Esophagus muscularis mucosa (tissue), 4 donors: Measurements from ENCODE around the gene ITIH1. TPM values are rescaled to one million over a fixed set of nuclear protein-coding genes. Genes with fewer than 3 reads are reported as not detected.

Experiments
- DNase-seq: peaks from one replicate; pipeline ENCODE4 v3.0.0-alpha.2; 2017; ENCODE audit errors: extremely low spot score
- H3K27ac ChIP-seq, 4 donors: fragments of 200-600 bp; sonication (generic); replicated peaks in 1 of 4; 1 replicate in 3 of 4; 2 replicates in 1 of 4; pipeline ENCODE4 v1.5.1; 2016 to 2019; ENCODE audit warnings: mild to moderate bottlenecking in 1 of 4
- H3K27me3 ChIP-seq, 4 donors: fragments of 200-600 bp; sonication (generic); one replicate each; pipeline versions ENCODE4 v1.5.1 to v1.6.0; 2016 to 2019
- H3K36me3 ChIP-seq, 4 donors: fragments of 200-600 bp; sonication (generic); one replicate each; pipeline ENCODE4 v1.5.1; 2016 to 2019
- H3K4me1 ChIP-seq, 4 donors: fragments of 200-600 bp; sonication (generic); one replicate each; pipeline ENCODE4 v1.5.1; 2016 to 2019
- H3K4me3 ChIP-seq, 4 donors: fragments of 200-600 bp; sonication (generic); 1 replicate in 2 of 4; 2 replicates in 2 of 4; pipeline ENCODE4 v1.5.1; 2016 to 2019; ENCODE audit warnings: mild to moderate bottlenecking in 4 of 4, moderate library complexity in 1 of 4
- H3K9me3 ChIP-seq, 4 donors: fragments of 200-600 bp; sonication (generic); 1 replicate in 3 of 4; 2 replicates in 1 of 4; pipeline ENCODE4 v1.5.1; 2016 to 2019
- CTCF ChIP-seq, 3 experiments: fragments of 200-600 bp in 2 of 3; fragments of 450-650 bp in 1 of 3; sonication (generic) in 2 of 3; IDR thresholded peaks; one replicate each; pipeline ENCODE4 v1.5.1; 2017 to 2019; ENCODE audit warnings: antibody characterized with exemption in 3 of 3, mild to moderate bottlenecking in 2 of 3, moderate library complexity in 1 of 3
- EP300 ChIP-seq: sonication (generic); formaldehyde crosslinking; IDR thresholded peaks from one replicate; pipeline ENCODE4 v1.6.1; 2017; ENCODE audit warnings: antibody characterized with exemption
- POLR2A ChIP-seq: fragments of 450-650 bp; IDR thresholded peaks from one replicate; pipeline ENCODE4 v1.6.1; 2017; ENCODE audit warnings: antibody characterized with exemption, moderate library complexity, mild to moderate bottlenecking, low read depth
- POLR2AphosphoS5 ChIP-seq, 2 donors: sonication (generic); formaldehyde crosslinking; IDR thresholded peaks; one replicate each; pipeline ENCODE4 v1.6.1; 2017; ENCODE audit warnings: antibody characterized with exemption in 2 of 2
- WGBS: methylation state at CpG from one replicate; pipeline ENCODE4 v1.1.5; 2018; 5-methylcytosine and 5-hydroxymethylcytosine counted together
- intact Hi-C: fragments of 100-400 bp; cut with DNase I; formaldehyde crosslinking; loops from one replicate; pipeline ENCODE4 v1.15.1; 2023
- total RNA-seq, 4 donors: library from RNA; depleted of rRNA; stranded (reverse); fragments of >200 nt; gene quantifications; one replicate each; pipeline versions ENCODE4 v1.1.0 to v1.2.1, GENCODE V29; 2016

Gene ITIH1
- total RNA-seq, 4 donors from 2014 or later = not detected

- WGBS = 58% methylated on average over 7 of the region's 9 CpGs
- intact Hi-C loops = no loop called here
- H3K27ac ChIP-seq = no peak overlapping the region
These were observed 18.0 kb downstream of the ITIH1 start for GRCh38 chr3:52795298-52795900.

GRCh38 chr3:52796411-52796810 lies 19.0 kb downstream of the ITIH1 start:
- WGBS = 90% methylated on average over 8 of the region's 9 CpGs

More at GRCh38 chr3:52795298-52795900, 18.0 kb downstream of the ITIH1 start:
- H3K36me3 ChIP-seq = no peaks in the 10 kb centered on the region
- no peaks in the 10 kb centered on the region for H3K27me3 ChIP-seq
- TF ChIP-seq CTCF (IDR thresholded peaks at IDR 0.05) = no peak
- TF ChIP-seq EP300 = no peak
- TF ChIP-seq POLR2AphosphoS5 (IDR thresholded peaks at IDR 0.05) = no peak
- no peak for TF ChIP-seq POLR2A
- no peaks in the 10 kb centered on the region for H3K9me3 ChIP-seq
- no peak overlapping the region for H3K4me3 ChIP-seq
- H3K4me1 ChIP-seq = no peaks in the 10 kb centered on the region
- DNase-seq = no peak

GRCh38 chr3:52798376-52798977 lies 21.1 kb downstream of the ITIH1 start:
- 87% methylated on average over 9 of the region's 10 CpGs for WGBS
- peaks cover 0 to 5% (median 0%) of the 10 kb centered on the region in 4 donors for H3K4me1 ChIP-seq
- no peaks in the 10 kb centered on the region for H3K27me3 ChIP-seq
- no peak overlapping the region for H3K4me3 ChIP-seq
- TF ChIP-seq POLR2A (no peak), CTCF (IDR thresholded peaks at IDR 0.05) (no peak), EP300 (no peak), POLR2AphosphoS5 (IDR thresholded peaks at IDR 0.05) (no peak)
- no peak for DNase-seq
- H3K9me3 ChIP-seq = no peaks in the 10 kb centered on the region
- no peak overlapping the region for H3K27ac ChIP-seq
- no peaks in the 10 kb centered on the region for H3K36me3 ChIP-seq
- intact Hi-C loops = no loop called here

More at GRCh38 chr3:52796411-52796810, 19.0 kb downstream of the ITIH1 start:
- DNase-seq = no peak
- H3K4me3 ChIP-seq = no peak overlapping the region
- no peak overlapping the region for H3K27ac ChIP-seq
- no peak for TF ChIP-seq EP300
- no peak for TF ChIP-seq POLR2AphosphoS5 (IDR thresholded peaks at IDR 0.05)
- no peak for TF ChIP-seq CTCF (IDR thresholded peaks at IDR 0.05)
- TF ChIP-seq POLR2A = no peak
- H3K27me3 ChIP-seq = no peaks in the 10 kb centered on the region
- no peaks in the 10 kb centered on the region for H3K9me3 ChIP-seq
- H3K4me1 ChIP-seq = no peaks in the 10 kb centered on the region
- intact Hi-C loops = no loop called here
- no peaks in the 10 kb centered on the region for H3K36me3 ChIP-seq

- H3K27me3 ChIP-seq = no peaks in the 10 kb centered on the region
- TF ChIP-seq CTCF (IDR thresholded peaks at IDR 0.05) (peak in 1 of 3 experiments; percentile 21), EP300 (no peak)
- no peak overlapping the region for H3K27ac ChIP-seq
- 68% methylated on average over 12 of the region's 14 CpGs for WGBS
- peaks cover 0 to 5% (median 0%) of the 10 kb centered on the region in 4 donors for H3K4me1 ChIP-seq
- no peaks in the 10 kb centered on the region for H3K9me3 ChIP-seq
- H3K36me3 ChIP-seq = no peaks in the 10 kb centered on the region
- intact Hi-C loops = no loop called here
- H3K4me3 ChIP-seq = no peak overlapping the region
- DNase-seq = no peak
These were observed 21.6 kb downstream of the ITIH1 start for GRCh38 chr3:52798978-52799476.
